CD4-positive, alpha-beta T cell treated with Interleukin-1 beta for 1 hour (primary cell): ENCODE measurements around the gene DHRS9.
"Not testable (repeated sequence)": the region's sequence is repeated elsewhere in the genome, so short reads cannot be mapped to it uniquely, and the experiment has no call there.

ENCODE experiments used
- DNase-seq, 2 donors: peaks; one replicate each; pipeline ENCODE4 v3.0.0-alpha.2; 2020 to 2022

Gene DHRS9

DNA sequence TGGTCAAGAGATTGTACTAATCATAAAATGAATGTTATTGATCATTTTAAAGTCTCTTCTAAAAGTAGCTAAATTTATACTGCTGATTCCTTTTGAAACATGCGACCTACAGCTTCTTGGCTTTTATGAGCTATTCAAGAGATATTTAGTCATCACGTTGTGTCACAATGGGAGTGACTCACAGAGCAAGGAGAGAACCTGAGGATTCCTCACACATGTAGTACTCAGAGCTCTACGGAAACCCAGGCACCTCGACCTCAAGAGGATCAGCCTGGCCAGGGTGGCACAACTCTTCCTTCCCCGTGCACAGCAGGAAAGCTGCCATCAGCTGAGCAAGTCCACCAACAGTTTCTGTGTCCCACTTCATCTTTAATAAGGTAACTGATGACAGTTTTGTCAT, at the start of gene DHRS9:
Gene DHRS9 (plus strand): TSS at position 223 of the 400 bp plus-strand sequence. CDS start 12,019 bp downstream, outside the sequence.
- DNase-seq = peak in 1 of 2 donors; percentile 58

DNA sequence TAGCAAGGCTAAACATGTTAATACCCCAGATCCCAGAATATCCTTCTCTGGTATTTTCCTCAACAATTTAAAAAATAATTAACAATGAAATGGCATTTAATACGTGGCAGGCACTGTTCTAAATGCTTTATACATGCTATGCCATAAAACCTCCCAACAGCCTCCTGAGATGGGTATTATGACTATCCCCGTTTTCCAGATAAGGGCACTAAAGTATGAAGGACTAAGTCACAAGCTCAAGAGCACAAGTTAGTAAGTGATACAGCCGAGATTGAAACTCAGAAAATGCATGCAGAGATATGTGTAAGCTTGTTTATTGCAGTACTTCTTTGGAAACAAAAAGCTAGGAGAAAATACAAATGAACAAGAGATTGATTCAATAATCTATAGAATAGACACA, 46.2 kb upstream of the DHRS9 start:
- DNase-seq = no peak

- DNase-seq = no peak
Observed at GRCh38 chr2:169026056-169026455, 43.3 kb upstream of the DHRS9 start.

GRCh38 chr2:169027234-169027633, 42.1 kb upstream of the DHRS9 start:
- DNase-seq = no peak

- DNase-seq = no peak
Observed at GRCh38 chr2:169029341-169029740, 40.0 kb upstream of the DHRS9 start.

DNA sequence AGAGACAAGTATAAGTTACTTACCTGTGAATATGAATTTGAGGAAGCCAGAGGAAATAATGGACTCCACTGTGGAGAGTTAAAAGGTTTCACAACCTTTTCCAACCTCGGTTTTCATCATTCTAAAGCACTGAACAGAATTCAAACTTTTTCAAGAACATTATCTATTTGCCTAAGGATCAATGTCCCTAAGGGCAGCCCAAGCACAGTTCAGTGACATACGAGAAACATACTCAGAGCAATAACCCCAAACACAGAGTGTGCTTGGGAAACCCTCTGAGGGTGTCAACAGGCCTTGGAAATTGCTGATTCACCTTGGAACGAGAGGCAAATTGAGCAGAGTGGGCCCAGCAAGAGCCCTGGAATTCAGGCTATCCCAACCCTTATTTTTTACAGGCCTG, 38.2 kb upstream of the DHRS9 start, which contains the start of gene ABCB11:
Gene ABCB11 (minus strand): TSS at position 123 of the 400 bp plus-strand sequence. CDS start 13,199 bp downstream, outside the sequence.
- no peak for DNase-seq

GRCh38 chr2:169034256-169034655, 35.1 kb upstream of the DHRS9 start:
- no peak for DNase-seq

DNA sequence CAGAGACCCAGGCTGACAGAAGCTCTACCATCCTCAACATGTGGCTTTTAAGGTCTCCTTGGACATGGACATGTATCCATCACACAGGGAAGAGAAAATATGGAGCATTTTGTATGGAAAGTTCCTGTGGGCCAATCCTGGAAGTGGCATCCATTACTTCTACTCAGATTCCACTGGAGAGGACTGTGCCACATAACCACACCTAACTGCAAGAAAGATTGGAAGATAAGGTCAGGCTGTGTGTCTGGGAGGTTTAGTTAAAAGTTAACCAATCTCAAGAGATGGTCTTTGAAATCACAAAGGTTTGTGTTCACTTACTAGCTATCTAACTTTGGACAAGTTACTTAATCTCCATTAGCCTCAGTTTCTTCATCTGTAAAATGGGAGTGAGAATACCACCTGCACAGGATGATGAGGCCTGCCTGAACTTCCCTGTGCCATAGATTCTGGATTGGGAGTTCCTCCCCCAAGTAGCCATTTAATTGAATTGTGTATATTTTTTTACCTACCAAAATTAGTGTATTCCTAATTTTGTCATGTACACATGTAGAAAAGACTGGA, 34.3 kb upstream of the DHRS9 start:
- no peak for DNase-seq

DNA sequence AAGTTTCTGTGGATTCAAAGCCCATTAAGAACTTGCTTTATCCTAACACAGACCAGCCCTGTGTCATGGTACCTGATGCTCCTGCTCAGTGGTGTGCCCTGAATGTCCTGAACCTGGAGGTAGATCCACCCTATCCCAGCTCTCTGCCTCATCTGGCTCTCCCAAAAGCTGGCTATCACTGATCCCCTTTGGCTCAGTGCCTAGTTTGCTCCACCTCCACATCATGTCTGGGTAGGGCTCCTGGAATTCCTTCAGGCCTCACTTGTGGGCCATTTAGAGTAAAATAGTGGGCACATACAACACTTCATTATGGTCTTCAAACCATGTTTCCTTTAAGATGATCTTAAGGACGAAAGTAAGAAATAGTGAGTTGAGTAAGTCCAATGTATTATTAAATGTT, 33.5 kb upstream of the DHRS9 start:
- no peak for DNase-seq

DNA sequence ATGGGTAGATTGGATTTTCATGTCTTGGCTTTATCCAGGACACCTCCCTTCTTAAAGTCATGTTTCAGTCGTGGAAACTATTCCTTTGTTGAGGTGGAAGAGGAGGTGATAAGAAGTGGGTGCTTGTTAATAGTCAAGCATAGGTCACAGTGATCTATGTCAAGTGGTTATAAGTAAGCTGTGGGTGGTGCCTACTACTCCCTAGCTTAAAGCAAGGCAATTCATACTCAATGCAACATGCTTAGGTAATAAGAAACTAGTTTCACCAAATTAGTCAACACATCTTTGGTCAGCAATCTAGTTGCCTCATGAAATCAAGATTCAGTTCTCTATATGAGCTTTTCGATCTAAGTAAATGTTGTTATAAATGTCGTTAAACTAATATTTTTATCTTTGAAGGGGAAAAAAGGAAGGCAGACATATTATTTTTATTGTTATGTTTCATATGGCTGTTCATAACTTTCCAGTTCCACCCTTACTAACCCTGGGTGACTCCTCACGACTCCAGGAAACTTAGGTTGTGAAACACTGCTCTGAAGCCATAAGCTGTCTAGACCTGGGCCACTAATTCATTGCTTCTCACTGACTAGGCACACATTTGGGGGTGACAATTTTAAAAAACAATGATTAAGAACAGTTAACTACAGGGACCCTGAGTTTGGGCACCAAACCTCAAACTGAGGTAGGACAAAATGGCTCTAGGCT, 32.5 kb upstream of the DHRS9 start:
- peak in 1 of 2 donors; percentile 13 for DNase-seq

DNA sequence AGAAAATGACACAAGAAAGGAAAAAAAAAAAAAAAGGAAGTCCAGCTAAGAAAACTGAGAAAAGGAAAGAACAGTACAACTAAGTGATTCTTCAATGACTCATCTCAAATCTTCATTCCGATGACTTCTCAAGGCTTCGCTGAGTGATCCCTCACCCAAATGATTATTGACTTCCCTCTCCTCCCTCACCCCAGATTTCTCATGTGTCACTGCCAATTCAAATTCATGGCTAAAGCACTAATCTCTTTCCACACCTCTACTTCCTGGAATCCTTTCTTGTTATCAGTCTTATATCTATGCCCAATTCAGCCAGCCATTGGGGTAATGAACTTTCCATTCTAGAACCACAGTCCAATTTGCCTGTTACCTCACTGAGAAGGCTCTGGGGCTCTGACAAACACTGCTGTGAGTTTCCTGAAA, 31.0 kb upstream of the DHRS9 start:
- peak in 1 of 2 donors; percentile 7 for DNase-seq

- DNase-seq = no peak
Observed at GRCh38 chr2:169039702-169040101, 29.7 kb upstream of the DHRS9 start.

DNA sequence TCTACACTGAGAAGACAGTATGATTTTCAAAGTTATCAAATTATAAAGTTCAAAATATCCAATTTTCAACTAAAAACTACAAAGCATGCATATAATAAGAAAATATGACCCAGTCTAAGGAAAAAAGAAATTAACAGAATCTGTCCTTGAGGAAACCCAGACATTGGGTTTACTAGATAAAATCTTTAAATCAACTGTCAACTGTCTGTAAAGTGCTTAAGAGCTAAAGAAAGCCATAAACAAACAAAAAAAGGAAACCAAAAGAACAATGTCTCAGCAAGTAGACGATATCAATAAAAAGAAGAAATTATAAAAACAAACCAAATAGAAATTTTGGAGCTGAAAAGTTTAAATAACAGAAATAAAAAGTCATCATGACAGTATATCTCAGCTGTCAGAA, 27.8 kb upstream of the DHRS9 start:
- no peak for DNase-seq

DNA sequence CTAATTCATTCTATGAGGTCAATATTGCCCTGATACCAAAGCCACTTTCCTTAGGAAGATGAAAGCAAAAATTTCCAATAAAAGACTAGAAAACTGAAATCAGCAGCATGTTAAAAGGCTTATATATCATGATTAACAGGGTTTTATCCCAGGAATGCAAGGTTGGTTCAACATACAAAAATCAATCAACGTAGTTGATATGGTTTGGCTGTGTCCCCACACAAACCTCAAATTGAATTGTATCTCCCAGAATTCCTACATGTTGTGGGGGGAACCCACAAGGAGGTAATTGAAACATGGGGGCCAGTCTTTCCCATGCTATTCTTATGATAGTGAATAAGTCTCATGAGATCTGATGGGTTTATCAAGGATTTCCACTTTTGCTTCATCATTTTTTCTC, 26.5 kb upstream of the DHRS9 start:
- no peak for DNase-seq

DNA sequence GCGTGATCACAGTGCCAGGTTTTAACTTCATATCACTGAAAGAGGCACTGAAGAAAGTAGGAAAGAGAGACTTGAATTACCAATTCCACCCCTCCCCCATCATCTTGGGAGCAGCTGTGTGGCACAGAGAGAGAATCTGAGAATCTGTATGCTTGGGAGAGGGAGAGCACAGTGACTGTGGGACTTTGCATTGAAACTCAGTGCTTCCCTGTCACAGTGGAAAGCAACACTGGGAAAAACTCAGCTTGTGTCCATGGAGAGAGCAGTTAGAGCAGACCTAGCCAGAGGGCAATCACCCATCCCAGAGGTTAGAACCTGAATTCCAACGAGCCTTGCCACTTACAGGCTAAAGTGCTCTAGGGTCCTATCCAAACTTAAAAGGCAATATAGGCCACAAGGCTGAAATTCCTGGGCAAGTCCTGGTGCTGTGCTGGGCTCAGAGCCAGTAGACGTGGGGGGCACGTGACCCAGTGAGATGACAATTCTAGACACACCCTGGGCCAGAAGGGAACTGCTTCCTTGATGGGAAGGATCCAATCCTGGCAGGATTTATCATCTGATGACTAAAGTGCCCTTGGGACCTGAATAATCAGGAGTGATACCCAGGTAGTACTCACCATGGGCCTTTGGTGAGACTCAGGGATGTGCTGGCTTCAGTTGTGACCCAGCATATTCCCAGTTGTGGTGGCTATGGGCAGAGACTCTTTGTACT, 22.8 kb upstream of the DHRS9 start:
- no peak for DNase-seq

DNA sequence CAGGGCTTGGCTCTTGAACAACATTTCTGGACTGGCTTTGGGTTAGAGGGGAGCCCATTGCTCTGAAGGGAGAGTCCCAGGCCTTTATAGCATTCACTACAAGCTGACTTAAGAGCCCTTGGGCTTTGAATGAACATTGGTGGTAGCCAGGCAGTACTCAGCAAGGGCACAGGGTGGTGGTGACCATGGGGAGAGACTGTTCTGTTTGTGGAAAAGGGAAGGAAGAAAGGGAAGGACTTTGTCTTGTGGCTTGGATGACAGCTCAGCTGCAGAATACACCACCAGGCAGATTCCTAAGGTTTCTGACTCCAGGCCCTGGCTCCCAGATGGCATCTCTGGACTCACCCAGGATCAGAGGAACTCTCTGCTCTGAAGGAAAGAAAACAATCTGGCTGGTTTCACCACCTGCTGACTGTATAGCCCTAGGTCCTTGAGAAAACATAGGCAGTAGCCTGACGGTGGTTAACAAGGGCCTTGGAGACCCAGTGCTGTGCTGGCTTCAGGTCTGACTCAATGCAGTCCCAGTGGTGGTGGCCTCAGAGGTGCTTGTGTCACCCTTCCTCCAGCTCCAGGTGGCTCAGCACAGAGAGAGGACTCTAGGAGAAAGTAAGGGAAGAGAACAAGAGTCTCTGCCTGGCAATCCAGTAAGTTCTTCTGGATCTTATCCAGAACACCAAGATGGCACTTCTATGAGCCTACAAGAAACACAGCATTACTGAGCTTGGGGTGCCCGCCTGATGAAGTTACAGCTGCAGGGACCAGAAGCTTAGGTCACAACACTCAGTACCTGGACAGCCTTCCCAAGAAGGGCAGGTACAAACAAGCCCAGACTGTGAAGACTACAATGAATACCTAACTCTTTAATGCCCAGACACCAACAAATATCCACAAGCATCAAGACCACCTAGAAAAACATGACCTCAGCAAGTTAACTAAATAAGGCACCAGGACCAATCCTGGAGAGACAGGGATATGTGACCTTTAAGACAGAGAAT, 21.8 kb upstream of the DHRS9 start:
- no peak for DNase-seq

GRCh38 chr2:169049142-169049541, 20.2 kb upstream of the DHRS9 start:
- DNase-seq = no peak

- DNase-seq = no peak
Observed at GRCh38 chr2:169050476-169051240, 18.7 kb upstream of the DHRS9 start.

DNA sequence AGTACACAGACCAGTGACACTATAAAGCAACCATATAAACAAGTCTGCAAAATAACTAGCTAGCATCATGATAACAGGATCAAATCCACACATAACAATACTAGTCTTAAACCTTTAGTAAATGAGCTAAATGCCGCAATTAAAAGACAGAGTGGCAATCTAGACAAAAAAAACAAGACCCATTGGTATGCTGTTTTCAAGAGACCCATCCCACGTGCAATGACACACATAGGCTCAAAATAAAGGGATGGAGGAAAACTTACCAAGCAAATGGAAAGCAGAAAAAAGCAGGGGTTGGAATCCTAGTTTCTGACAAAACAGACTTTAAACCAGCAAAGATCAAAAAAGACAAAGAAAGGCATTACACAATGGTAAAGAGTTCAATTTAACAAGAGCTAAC, 14.8 kb upstream of the DHRS9 start:
- not testable (repeated sequence) for DNase-seq

- not testable (repeated sequence) for DNase-seq
Observed at GRCh38 chr2:169064199-169064598, 5.2 kb upstream of the DHRS9 start.

GRCh38 chr2:169065422-169065821, 3.9 kb upstream of the DHRS9 start:
- DNase-seq = no peak
